ENCODE measurements around the gene ASCC1. TPM values are rescaled to one million over a fixed set of nuclear protein-coding genes. Genes with fewer than 3 reads are reported as not detected.

The ASCC1 gene
- total and polyA plus RNA-seq, 9 donors, result 21.6 to 53.9 (median 31.1) TPM

GRCh38 chr10:72085166-72085565 lies 130.9 kb downstream of the ASCC1 start:
- H3K27me3 ChIP-seq, result no peaks in the 10 kb centered on the region
- no peak for TF ChIP-seq CTCF (IDR thresholded peaks at IDR 0.05)
- TF ChIP-seq EP300 (IDR thresholded peaks at IDR 0.05), result no peak
- no peak for TF ChIP-seq POLR2A (IDR thresholded peaks at IDR 0.05)
- 96 to 100% (median 97%) methylated on average over 6 of the region's 6 CpGs for WGBS, 3 donors
- intact Hi-C loops (cut with DNase I), result no loop called here
- peak in 1 of 5 donors; percentile 6 for DNase-seq
- peaks cover 12% of the 10 kb centered on the region for H3K4me1 ChIP-seq (ENCODE audit: insufficient read depth)
- no peak overlapping the region for H3K27ac ChIP-seq
- no peaks in the 10 kb centered on the region for H3K9me3 ChIP-seq
- H3K4me3 ChIP-seq, result no peak overlapping the region
- H3K36me3 ChIP-seq, result no peaks in the 10 kb centered on the region

GRCh38 chr10:72083790-72084459 lies 132.2 kb downstream of the ASCC1 start:
- TF ChIP-seq POLR2A (IDR thresholded peaks at IDR 0.05) (no peak), EP300 (IDR thresholded peaks at IDR 0.05) (no peak), CTCF (IDR thresholded peaks at IDR 0.05) (no peak)
- no peaks in the 10 kb centered on the region for H3K9me3 ChIP-seq
- no peaks in the 10 kb centered on the region for H3K27me3 ChIP-seq
- H3K4me1 ChIP-seq (ENCODE audit: insufficient read depth), result peaks cover 12% of the 10 kb centered on the region
- DNase-seq, result peak in 1 of 5 donors; percentile 16
- intact Hi-C loops (cut with DNase I), result no loop called here
- H3K4me3 ChIP-seq, result no peak overlapping the region
- no peaks in the 10 kb centered on the region for H3K36me3 ChIP-seq
- H3K27ac ChIP-seq, result no peak overlapping the region
- 91 to 94% (median 92%) methylated on average over 16 of the region's 16 CpGs for WGBS, 3 donors

GRCh38 chr10:72082856-72083789 lies 133.0 kb downstream of the ASCC1 start:
- Histone ChIP-seq H3K27ac (no peak overlapping the region), H3K4me1 (ENCODE audit: insufficient read depth) (peaks cover 9% of the 10 kb centered on the region), H3K9me3 (no peaks in the 10 kb centered on the region), H3K36me3 (no peaks in the 10 kb centered on the region), H3K4me3 (no peak overlapping the region), H3K27me3 (no peaks in the 10 kb centered on the region)
- no peak for TF ChIP-seq EP300 (IDR thresholded peaks at IDR 0.05)
- TF ChIP-seq POLR2A (IDR thresholded peaks at IDR 0.05), result no peak
- no peak for TF ChIP-seq CTCF (IDR thresholded peaks at IDR 0.05)
- 91 to 97% (median 93%) methylated on average over 6 of the region's 6 CpGs for WGBS, 3 donors
- DNase-seq, result no peak
- intact Hi-C loops (cut with DNase I), result no loop called here

- WGBS, 3 donors, result 80 to 83% (median 81%) methylated on average over 14 of the region's 14 CpGs
- H3K4me3 ChIP-seq, result no peak overlapping the region
- no peak for DNase-seq
- H3K27ac ChIP-seq, result no peak overlapping the region
- intact Hi-C loops (cut with DNase I), result no loop called here
- H3K9me3 ChIP-seq, result no peaks in the 10 kb centered on the region
- no peaks in the 10 kb centered on the region for H3K4me1 ChIP-seq (ENCODE audit: insufficient read depth)
- TF ChIP-seq EP300 (IDR thresholded peaks at IDR 0.05) (no peak), POLR2A (IDR thresholded peaks at IDR 0.05) (no peak), CTCF (IDR thresholded peaks at IDR 0.05) (no peak)
- no peaks in the 10 kb centered on the region for H3K36me3 ChIP-seq
- no peaks in the 10 kb centered on the region for H3K27me3 ChIP-seq
Observed at GRCh38 chr10:72081772-72082590, 134.1 kb downstream of the ASCC1 start.
